ENCODE measurements around the gene SLC2A5. TPM values are rescaled to one million over a fixed set of nuclear protein-coding genes. Genes with fewer than 3 reads are reported as not detected.
"Not testable (repeated sequence)": the region's sequence is repeated elsewhere in the genome, so short reads cannot be mapped to it uniquely, and the experiment has no call there.

SLC2A5 gene
- polyA plus RNA-seq (ENCODE audit: insufficient read length in 10 of 10) = 10 to 100 TPM in 3 of 10 donors, 1 to 10 TPM in 7; 2.4 to 16.5 (median 6.2) TPM
- long read RNA-seq, donor 1 = 0 reads
- long read RNA-seq, donor 2 = 0 reads
- long read RNA-seq, donor 3 = 0 reads
- long read RNA-seq, donor 4 = 0 reads
- long read RNA-seq, donor 5, full-length matches to known transcripts = 2 of 2 reads
- long read RNA-seq, donor 5, partial matches to known transcripts = 0 of 2 reads
- long read RNA-seq, donor 5, other reads (novel, unspliced or antisense) = 0 of 2 reads
- long read RNA-seq, donor 6 = 0 reads
- long read RNA-seq, donor 7 = 0 reads
- long read RNA-seq, donor 8, full-length matches to known transcripts = 1 of 1 reads
- long read RNA-seq, donor 8, partial matches to known transcripts = 0 of 1 reads
- long read RNA-seq, donor 8, other reads (novel, unspliced or antisense) = 0 of 1 reads
- long read RNA-seq, donor 9 = 0 reads

- peak; percentile 45 to 69 (median 49) for DNase-seq
Observed at GRCh38 chr1:9069326-9070100, at the start of gene SLC2A5. Gene SLC2A5, minus strand, starts transcription at chr1:9069635. Its CDS starts 99 bp downstream, at chr1:9069536.

- no peak for DNase-seq
Observed at GRCh38 chr1:9118186-9118585, 48.8 kb upstream of the SLC2A5 start.

GRCh38 chr1:9115351-9116205 lies 46.1 kb upstream of the SLC2A5 start:
- no peak for DNase-seq

- DNase-seq = no peak
Observed at GRCh38 chr1:9112961-9113880, 43.8 kb upstream of the SLC2A5 start.

GRCh38 chr1:9111957-9112356 lies 42.5 kb upstream of the SLC2A5 start:
- DNase-seq = no peak

- DNase-seq = no peak
Observed at GRCh38 chr1:9111357-9111691, 41.9 kb upstream of the SLC2A5 start.

- DNase-seq = peak; percentile 78 to 90 (median 87)
Observed at GRCh38 chr1:9110669-9111356, 41.4 kb upstream of the SLC2A5 start.

GRCh38 chr1:9108056-9108665 lies 38.7 kb upstream of the SLC2A5 start:
- DNase-seq = no peak

GRCh38 chr1:9107136-9107535 lies 37.7 kb upstream of the SLC2A5 start:
- peak in 1 of 3 donors; percentile 38 for DNase-seq

- no peak for DNase-seq
Observed at GRCh38 chr1:9106286-9106685, 36.9 kb upstream of the SLC2A5 start.

GRCh38 chr1:9105336-9105867 lies 36.0 kb upstream of the SLC2A5 start:
- DNase-seq = no peak

- DNase-seq = peak; percentile 25 to 63 (median 39)
Observed at GRCh38 chr1:9101510-9102146, 32.2 kb upstream of the SLC2A5 start.

GRCh38 chr1:9100471-9101043 lies 31.1 kb upstream of the SLC2A5 start:
- no peak for DNase-seq

- DNase-seq = no peak
Observed at GRCh38 chr1:9099555-9099954, 30.1 kb upstream of the SLC2A5 start.

- no peak for DNase-seq
Observed at GRCh38 chr1:9097947-9098705, 28.7 kb upstream of the SLC2A5 start.

GRCh38 chr1:9095818-9096217 lies 26.4 kb upstream of the SLC2A5 start:
- no peak for DNase-seq

GRCh38 chr1:9093996-9094595 lies 24.7 kb upstream of the SLC2A5 start:
- not testable (repeated sequence) for DNase-seq

Measured in muscle of back (tissue), 13 donors.